GM21447 (cell line): ENCODE results near the gene TCF15.
"Not testable (repeated sequence)": the region's sequence is repeated elsewhere in the genome, so short reads cannot be mapped to it uniquely, and the experiment has no call there.

ENCODE experiments used
- ATAC-seq: cut with Tn5 transposase; IDR thresholded peaks from one replicate; pipeline ENCODE4 v1.9.1; 2021; ENCODE audit not compliant: unreplicated experiment

Gene TCF15

DNA sequence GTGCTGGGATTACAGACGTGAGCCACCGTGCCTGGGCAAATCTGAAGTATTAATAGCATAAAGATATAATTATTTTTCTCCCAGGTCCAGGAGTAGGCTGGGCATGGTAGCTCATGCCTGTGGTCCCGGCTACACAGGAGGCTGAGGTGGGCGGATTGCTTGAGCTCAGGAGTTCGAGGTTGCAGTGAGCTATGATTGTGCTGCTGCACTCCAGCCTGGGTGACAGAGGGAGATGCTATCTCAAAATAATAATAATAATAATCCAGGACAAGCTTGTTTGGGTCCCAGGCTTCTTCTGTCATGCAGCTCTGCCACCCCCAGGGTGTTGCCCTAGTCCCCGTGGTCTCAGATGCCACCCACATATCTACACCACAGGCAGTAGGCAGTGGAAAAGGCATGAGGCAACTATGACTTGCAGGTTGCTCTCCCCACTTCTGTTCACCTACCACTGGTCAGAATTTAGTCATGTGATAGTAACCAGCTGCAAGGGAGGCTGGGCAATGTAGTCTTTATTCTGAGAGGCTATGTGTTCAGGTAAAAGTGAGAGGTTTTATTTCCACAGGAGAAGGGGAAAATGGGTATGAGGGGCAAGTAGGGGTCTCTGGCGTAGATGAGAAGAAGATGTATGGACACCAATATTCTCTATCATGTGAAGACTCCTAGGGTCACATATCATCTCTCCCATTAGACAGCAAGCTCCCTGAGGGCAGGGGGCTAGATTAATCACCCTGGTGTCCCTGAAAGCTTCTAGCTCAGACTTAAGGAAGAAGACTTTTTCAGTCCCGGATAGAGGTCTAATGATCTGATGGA is 25.7 kb downstream of the TCF15 start:
- ATAC-seq: no peak

DNA sequence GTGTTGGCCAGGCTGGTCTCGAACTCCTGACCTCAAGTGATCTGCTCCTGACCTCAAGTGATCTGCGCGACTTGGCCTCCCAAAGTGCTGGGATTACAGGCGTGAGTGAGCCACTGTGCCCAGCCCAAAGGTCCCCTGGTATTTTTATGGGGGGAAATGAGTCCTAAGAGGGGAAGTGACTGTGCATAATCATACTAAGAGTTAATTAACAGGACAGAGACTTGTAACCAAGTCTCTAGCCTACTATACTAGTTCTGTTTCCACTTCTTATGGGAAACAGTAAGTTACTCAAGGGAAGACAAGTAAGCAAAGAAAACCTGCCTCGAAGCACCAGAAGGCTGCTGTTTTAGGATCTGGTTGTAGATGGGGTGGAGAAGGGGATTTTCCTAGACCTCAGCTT is 27.9 kb downstream of the TCF15 start:
- ATAC-seq: no peak

DNA sequence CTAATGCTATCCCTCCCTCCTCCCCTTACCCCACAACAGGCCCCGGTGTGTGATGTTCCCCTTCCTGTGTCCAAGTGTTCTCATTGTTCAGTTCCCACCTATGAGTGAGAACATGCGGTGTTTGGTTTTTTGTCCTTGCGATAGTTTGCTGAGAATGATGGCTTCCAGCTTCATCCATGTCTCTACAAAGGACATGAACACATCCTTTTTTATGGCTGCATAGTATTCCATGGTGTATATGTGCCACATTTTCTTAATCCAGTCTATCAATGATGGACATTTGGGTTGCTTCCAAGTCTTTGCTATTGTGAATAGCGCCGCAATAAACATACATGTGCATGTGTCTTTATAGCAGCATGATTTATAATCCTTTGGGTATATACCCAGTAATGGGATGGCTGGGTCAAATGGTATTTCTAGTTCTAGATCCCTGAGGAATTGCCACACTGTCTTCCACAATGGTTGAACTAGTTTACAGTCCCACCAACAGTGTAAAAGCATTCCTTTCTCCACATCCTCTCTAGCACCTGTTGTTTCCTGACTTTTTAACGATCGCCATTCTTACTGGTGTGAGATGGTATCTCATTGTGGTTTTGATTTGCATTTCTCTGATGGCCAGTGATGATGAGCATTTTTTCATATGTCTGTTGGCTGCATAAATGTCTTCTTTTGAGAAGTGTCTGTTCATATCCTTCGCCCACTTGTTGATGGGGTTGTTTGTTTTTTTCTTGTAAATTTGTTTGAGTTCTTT is 31.0 kb downstream of the TCF15 start:
- not testable (repeated sequence) for ATAC-seq

DNA sequence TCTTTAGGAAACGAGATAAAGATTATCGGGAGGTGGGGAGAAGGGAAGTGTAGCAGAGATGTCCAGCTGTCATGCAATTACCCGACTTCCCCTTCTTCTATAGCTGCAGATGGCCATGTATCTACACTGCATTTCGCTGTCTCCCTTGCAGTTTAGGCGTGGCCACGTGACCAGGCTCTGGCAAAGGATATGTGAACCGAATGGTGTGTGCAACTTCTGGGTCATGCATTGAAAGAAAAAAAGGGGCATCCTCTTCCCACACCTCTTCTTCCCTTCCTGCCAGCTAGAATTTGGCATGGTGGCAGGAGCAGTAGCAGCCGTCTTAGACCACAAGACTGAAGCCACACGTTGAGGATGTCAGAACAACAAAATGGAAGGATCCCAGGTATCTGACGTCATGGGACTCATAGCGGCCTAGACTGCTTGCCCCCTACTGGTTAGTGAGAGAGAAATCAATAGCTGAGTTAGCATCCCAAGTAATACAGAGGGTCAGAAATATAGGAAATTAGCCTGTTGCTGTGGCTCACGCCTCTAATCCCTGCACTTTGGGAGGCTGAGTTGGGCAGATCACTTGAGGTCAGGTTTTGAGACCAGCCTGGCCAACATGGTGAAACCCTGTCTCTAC is 32.8 kb downstream of the TCF15 start:
- no peak for ATAC-seq

DNA sequence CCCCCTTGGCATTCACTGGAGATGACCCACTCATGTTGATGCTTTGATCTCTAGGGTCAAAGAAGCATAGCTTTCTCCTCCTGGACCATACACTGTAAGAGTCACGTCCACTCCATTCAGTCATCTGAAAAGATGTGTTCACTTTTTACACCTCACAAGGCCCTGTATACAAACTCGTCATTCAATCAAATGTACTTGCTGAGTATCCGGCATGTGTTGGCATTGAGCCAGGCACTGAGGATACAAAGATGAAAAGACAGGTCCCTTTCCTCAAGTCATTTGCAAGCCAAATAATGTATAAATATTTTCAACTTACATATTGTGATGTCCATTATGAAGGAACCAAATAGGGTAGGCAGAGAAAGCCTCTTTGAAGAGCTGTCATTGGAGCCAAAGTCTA is 34.0 kb downstream of the TCF15 start:
- no peak for ATAC-seq

DNA sequence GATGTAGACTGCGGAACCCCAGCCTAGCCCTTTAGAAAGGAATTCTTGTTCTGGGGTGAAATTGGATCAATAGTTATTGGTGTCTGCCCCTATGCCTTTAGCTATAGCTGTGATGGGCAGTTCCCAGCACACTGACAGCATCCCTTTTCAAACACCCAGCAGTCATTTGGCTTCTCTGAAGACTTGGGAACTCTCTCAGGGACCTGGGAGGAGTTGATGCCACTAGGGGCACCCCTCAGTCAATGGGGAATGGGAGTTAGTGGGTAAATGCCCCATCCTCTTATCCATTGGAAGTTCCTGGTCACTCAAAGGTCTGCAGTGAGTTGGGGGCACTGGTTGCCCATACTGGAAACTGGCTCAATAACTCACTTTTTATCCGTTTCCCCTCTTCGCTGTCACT is 34.9 kb downstream of the TCF15 start:
- ATAC-seq: no peak

DNA sequence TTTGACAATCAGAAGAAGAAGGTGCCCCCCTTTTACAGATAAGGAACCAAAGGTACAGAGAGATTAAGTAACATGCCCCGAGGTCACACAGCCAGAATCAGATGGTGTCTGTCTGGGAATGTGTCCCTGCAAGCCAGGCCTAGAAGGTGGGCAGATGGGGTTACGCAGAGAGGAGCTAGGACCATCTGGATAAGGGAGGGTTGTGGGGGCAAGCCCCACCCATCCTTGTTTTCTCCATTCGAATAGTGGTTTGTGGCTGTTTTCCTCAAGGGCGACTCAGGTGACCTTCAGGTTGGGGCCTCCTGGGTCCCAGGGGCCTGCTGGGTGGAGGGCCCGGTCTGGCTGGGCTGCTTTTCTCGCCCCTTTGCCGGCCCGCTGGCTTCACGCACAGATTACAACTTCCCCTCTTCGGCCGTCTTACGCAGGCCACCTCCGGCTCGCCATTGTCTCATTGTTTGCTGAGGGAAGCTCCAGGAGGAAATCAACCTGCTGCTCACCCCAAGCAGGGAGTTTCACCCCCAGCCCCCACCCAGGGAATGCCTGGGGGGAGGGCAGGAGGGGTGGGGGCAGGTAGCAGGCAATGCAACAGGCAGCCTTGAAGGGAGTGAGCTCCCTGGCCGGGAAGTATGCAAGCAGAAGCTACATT is 35.7 kb downstream of the TCF15 start:
- ATAC-seq: no peak

DNA sequence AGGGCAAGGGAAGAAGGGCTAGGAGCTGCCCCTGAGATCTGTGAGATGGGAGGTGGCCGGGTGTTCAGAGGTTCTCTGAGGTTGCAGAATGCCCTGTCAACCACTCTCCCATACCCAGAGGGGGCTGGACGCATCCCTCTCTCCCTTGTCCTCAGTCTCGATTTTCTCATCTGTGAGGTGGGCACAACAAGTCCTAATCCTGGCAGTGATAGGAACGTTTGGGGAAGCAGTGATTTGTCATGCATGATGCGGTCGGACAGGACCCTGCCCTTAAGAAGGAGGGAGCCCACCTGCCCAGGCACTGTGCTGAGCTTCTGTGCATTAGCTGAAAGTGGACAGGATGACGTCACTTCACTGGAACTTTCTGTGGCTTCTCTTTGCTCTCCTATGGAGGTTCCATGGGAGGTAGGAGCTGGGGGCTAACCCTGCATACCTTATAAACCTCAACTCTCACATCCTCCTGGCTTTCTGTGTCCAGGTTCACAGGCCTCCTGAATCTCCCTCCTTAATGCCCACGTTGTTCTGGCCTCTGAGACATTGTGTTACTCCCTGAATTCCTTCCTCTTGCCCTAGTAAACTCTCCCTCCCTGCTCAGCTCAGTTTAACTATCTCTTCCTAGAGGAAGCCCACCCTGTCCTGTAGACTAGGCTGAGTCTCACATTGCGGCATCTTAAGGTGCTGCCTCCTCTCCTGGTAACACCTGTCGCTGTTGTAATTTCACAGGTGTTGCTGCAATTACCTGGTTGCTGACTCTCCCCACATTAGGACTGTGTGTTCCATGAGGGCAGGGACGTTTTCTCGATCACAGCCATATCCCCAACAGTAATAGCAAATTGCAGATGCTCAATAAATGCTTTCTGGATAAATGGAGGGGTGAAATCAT is 36.5 kb downstream of the TCF15 start:
- ATAC-seq: no peak

DNA sequence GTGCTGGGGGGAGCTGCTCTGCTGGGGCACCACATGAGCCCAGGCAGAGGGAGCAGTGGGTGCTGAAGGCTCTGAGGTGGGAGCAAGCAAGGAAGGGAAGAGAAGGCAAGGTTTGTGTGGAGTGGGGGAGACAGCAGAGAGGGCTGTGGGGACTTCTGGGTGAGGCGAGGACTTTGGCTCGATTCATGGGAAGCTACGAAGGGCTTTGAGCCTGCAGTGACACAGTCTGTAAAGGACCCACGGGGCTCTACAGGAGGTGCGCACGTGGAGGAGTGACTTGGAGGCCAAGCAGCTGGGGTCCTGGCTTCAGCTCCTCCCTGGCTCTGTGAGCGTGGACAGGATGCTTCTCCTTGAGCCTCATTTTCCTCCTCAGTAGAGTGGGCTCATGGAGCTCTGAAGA is 37.4 kb downstream of the TCF15 start:
- no peak for ATAC-seq

DNA sequence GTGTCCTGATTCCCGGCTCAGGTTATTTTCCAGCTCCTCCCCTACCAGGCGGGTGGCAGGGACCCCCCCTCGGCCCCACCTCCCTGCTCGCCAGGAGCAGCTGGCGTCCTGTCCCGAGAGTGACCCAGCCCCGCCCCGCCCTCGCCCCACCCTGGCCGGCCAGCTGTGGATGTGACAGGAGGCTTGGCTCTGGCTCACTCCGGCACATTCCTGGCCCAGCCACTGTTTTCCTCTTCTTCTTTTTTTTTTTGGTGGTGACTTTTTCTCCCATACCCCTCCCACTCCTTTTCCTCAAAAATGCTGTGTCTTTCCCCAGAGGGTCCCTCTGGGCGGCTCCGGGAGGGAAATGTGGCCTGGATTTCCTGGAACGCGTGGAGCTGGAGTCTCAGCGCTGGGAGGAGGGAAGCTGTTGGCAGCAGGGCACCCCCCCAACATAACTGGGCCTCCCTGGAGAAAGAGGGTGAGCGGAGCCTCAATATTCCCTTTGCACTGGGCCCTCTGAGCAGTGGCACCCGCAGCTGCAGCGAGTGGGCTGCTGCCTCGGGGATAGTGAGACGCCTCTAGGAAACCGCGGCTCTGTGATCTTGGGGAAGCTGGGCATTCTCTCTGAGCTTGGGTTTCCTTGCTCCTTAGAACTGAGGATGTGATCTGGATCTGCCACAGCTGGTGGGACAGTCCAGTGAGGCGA is 38.2 kb downstream of the TCF15 start:
- ATAC-seq: no peak

DNA sequence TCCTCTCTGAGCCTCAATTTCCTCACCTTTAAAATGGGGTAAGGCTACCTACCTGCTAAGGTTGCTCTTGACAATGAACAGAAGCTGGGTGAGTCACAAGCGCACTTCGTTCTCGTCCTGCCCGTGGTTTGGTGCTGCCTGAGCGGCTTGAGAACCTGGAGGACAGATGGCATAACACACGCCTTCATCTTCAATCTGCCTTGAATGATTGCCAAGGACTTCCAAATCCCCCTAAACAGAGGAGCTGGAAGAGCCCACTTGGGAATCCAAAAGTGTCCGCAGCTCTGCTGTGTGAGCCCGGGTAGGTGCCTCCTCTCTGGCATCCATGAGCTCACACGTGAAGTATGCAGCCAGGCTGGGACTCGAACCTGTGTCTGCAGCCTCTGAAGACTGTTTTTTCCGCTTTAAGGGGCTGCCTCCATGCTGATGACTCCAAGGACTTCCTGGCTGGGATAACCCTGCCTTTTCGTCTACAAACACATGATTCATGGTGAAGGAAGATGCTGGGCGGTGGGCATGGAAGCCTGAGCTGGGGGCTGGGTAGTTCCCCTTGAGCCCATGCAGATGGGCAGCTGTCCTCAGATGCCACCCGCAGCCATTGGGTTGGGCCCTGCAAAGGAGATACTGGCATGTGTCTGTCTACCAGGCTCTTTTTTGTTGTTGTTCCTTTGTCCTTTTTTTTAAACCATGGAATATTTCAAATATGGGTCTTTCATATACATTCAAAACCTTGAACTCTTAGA is 41.3 kb downstream of the TCF15 start:
- ATAC-seq: no peak

DNA sequence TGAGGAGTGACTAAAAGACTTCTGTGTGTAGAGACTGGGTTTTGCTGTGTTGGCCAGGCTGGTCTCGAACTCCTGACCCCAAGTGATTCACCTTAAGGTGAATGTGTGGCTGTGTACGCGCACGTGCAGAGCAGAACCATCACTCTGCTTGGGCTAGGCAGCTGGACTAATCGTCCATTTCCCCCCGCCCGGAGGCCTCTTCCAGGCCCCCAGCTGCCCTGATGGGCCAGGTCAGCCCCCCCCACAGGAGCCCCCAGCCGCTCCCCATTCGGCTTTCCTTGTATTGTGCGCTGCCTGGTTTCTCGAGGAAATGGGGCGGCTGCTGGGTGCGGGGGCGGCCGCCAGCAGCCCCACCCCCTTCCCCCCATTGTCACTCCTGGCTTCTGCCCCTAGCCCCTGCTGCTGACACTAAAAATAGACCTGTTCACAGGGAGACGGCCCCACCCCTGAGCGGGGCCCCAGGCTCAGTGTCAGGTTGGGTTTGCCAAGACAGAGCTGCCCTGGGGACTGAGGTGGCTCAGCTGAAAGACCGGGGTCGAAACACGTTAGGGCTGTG is 41.9 kb downstream of the TCF15 start:
- no peak for ATAC-seq

DNA sequence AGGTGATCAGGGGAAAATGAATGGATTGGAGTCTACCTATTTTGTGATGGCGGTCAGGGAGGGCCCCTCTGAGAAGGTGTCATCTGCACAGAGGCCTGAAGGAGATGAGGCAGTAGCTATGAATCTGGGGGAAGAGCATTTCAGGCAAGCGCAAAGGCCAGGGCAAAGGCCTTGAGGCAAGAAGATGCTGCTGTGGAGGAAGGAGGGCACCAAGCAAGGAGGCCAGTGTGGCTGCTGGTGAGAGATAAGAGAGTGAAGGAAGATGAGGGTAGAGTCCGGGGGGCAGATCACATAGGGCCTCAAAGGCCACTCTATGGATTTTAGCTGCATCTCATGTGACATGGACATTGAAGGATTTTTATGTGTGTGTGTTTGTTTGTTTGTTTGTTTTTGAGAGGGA is 45.9 kb downstream of the TCF15 start:
- ATAC-seq: no peak

DNA sequence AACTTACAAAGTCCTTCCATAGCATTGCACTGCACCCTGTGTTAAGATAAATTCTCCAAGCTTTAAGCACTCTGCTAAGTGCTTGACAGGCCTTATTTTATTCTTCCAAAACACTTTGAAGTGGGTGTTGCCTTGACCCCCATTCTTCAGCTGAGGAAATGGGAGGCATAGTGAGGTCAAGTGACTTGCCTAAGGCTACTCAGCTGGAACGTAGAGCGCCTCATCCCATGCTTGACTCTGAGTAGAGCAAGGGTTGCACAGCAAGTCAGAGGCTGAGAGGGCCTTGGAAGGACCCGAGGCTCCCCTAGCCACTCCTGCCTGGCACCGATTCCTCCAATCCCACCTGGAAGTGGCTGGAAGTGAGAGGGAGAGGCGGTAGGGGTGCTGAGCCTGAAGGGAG is 46.9 kb downstream of the TCF15 start:
- no peak for ATAC-seq

DNA sequence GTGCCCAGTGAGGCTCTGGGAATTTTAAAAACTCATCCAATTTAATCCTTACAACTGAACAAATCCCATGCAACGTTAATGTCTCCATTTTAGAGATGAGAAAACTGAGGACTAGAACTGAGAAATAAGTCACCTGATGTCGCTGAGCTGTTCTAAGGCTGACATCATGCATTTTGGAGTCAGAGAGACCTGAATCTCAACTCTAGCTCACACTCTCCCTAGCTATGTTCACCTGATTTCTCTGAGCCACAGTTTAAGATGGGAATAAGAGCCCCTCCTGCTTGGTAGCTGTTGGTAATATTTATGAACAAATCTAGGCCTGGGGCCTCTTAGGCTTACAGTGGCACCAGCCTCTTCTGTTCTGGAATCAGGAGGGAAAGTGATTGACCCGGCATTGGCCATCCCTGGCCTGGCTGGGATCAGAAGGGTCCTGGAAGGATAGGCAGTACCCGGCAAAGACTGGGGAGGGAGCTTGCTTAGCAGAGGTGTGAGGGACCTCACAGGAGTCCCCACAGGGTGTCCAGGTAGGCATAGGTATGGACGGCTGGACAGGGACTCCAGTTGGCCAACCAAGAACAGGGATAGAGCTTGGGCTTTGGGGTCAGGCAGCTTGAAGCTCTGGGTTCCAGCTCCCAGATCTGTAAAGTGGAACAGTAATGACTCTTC is 47.7 kb downstream of the TCF15 start:
- ATAC-seq: no peak

DNA sequence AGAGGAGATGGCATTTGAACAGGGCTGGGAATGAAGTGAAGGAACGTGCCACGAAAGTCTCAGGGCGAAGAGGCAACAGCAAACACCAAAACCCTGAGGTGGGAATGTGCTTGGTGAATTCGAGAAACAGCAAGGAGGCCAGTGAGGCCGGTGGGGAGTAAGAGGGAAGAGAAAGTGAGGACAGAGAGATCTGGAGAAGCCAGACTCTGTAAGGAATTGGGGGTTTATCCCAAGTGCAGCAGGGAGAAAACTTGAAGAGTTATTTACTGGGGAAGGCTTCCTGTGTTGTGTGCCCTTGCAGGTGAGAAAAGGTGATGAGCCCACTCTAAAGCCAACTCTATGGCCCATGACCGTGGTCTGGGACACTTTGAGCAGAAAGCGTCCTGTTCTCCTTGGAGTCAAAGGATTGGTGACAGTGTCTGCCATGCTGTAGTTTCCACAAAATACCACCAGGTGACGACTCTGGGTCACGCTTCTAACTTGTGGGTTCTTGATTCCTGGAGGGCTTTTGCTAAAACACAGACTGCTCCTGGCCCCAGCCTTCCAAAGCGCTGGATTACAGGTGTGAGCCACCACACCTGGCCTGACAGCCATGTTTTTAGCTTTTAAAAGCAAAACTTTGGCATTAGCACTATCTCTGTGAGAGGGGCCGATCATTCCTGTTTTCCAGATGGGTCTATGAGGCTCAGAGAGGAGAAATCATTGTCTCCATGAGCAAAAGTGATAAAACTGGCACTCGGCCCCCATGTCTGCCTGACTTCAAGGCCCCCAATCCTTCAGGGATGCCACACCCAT is 48.5 kb downstream of the TCF15 start:
- ATAC-seq: no peak

DNA sequence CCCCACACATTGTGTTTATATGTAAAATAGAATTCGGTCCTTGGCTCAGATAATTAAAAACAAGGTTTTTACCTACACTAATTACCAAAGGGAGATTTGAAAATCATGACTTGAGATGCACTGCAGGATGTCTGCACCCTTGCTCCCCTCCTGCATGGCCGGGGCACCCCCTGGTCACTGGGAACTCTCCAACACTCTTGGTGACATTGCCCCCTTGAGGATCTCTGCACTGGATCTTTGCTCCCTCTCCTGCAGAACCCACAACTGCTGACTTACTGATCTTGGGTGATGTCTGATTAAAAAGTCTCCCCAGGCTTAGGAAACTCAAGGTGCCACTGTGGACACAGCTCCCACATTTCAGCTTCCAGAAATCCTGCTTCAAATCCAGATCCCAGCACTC is 49.4 kb downstream of the TCF15 start:
- no peak for ATAC-seq

DNA sequence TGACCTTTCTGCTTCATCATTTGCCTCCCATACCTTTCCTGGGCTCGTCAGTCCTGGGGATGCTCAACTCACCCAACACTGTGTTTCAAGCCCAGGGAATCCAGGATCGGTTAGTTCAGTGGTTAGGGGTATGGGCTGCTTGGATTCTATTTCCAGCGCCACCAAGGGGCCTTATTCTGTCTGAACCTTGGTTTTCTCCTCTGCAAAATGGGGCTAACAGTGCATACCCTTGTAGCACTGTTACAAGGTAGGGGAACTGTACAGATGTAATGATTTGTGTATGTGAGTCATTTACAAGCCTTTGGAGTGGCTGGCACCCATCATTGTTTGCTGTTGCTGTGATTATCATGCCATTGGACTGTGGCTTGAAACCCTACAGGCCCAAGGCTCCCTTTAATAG is 52.0 kb downstream of the TCF15 start:
- ATAC-seq: no peak
